GM18909 (cell line): ENCODE results near the gene MVB12B.

Source experiments
- ATAC-seq: cut with Tn5 transposase; IDR thresholded peaks from one replicate; pipeline ENCODE4 v1.9.1; 2021; ENCODE audit warnings: mild to moderate bottlenecking; ENCODE audit not compliant: unreplicated experiment, poor library complexity

Gene MVB12B

DNA sequence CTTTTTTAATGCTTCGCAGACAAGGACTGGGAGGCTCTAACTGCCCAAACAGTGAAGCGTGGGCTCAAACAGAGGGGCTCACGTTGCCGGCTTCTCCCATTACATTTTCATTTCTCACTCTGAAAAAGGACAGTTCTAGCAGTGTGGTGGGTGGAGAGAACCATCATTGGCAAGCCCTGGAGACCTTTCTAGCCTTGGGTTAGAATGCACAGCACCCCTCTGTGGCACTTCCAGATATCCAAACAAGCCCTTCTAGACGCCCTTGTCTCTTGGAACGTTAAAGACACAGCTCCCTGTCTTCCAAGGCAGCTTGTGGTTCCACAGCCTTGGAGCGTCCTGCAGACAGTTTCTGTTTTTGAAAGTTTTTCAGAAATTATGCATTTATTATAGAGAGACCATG is 52.1 kb downstream of the MVB12B start:
- ATAC-seq, result no peak

DNA sequence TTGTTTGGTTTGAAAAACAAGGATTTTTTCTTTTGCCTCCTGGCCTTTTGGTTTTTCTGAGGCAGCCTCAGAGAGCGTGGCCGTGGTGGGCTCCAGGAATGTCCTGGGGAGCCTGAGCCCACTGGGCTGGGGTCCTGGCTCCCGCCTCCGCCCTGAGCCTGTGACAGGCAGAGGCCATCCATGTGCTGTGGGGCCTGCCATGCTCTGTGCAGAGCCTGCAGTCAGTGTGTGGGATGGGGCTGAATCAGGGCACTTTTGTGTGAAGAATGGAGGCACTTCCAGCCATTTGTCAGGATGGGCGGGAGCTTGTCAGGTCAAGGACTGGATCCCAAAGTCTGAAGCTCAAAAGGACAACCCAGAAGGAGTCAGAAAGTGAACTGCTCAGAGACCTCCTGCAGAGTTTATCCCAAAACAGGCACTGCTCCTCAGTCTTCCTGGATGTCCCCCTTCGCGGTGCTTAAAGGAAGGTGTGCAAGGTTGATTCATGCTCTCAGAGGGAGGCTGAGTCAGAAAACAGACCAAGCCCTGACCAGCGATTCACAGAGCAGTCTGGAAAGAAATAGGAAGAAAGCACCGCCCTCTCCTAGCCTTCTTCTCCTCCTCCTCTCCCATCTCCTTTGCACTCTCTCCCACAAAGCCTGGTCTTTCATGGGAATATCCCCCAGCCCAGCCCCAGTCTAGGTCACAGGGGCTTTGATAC is 53.2 kb downstream of the MVB12B start:
- no peak for ATAC-seq

DNA sequence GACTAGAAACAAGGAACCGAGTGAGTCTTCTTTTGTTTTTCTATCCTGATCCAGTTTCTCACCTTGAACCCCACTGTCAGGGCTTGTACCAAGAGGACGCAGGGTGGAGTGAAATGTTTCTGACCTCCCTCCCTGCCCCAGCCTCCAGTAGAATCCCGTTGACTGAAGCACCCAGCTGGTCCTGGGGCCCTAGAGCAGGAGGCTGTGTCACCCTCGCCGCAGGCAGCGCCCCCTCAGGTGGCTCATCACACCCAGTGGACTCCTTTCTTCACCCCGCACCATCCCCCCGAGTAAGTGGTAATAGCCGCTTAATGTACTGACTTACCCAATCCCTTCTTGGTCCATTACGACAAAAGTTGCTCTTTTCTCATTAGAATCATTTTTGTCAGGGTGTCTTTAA is 53.8 kb downstream of the MVB12B start:
- no peak for ATAC-seq

DNA sequence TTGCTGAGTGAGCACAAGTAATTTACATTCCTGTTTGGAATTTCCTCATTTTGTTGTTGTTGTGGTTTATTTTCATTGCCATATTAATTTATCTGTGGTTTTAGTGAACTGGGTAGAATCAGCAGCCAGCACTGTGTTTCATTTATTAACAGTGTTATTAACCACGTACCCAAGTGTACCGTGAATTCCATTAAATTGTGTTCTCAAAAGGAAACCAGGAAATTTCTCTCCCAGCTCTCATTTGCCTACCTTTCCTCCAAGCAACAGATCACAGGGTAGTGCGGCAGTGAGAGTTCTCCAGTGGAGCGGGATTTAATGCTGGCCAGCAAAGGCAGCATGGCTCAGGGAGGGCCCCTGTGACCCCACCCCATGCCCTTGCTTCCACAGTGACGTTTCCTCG is 54.6 kb downstream of the MVB12B start:
- ATAC-seq, result no peak

DNA sequence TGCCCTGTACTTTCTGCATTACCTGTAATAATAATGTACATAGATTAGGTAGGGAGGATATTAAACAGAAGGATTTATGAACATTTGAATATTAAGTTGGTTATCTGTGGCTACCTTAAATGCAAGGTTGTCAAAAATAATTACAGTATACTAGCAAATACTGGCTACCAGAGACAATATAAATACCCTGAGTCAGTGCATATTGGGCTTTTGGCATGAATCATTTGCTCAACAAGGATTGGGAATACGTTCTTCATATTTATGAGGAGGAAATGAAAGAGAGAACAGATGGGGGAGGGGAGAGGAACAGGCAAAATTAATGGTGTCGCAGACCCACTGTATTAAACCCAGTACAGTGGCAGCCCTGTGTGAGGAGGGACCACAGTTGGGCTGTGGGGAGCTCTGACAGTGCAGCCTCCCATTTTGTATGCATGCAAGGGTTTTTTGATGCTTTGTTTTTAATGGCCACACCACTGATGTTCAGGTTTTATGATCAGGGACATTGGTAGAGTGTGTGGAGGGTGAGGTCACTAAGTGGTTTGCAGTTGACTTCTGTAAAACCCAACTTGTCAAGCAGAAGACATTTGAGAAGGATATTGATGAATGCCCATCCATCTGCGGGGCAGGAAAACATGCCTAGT is 56.9 kb downstream of the MVB12B start:
- ATAC-seq, result no peak

DNA sequence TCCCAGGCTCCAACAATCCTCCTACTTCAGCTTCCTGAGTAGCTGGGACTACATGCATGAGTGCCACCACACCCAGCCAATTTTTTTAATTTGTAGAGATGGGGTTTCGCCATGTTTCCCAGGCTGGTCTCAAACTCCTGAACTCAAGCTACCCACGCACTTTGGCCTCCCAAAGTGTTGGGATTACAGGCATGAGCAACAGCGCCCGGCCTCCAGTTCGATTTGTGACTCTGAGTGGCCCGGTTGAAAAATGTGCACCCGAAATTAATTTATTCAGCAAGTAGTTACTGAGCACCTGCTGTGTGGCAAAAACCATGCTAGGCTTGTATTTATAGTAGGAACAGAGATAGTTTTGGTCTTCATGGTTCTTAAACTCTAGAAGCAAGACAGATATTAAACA is 58.3 kb downstream of the MVB12B start:
- no peak for ATAC-seq

DNA sequence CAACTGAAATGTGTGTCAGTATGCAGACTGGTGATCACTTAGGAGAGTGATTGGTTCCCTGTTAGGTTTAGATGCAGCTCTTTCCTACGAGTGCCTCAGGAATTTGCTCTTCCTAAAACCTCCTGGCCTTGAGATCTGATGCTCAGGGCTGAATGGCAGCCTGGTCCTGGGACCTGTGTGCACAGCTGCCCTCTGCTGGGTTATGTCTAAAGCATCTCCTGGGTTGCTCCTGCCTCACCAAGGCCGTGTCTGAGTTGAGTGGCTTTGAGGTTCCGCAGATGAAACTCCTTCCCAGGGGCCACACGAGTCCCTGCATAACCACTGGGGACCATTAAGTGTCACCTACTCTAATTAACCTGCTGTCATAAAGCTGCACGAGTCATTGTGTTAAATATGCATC is 59.5 kb downstream of the MVB12B start:
- no peak for ATAC-seq

DNA sequence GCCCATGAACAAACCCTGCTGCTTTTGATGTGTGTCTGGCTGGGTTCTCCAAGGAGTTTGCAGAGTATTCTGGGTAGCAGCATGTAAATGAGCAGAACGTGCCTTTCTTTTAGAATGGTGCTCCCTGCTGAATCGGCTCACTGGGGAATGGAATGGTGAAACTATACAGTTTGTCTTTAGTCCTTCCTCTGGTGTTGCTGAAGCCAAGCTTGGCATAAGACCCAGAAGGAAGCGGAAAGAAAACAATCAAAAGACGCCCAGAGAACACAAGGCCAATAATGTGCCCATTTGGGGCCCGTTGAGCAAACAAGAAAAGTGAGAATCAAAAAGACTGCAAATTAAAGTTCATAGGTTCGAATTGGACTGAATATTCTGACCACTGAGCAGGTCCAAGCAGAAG is 60.1 kb downstream of the MVB12B start:
- no peak for ATAC-seq

DNA sequence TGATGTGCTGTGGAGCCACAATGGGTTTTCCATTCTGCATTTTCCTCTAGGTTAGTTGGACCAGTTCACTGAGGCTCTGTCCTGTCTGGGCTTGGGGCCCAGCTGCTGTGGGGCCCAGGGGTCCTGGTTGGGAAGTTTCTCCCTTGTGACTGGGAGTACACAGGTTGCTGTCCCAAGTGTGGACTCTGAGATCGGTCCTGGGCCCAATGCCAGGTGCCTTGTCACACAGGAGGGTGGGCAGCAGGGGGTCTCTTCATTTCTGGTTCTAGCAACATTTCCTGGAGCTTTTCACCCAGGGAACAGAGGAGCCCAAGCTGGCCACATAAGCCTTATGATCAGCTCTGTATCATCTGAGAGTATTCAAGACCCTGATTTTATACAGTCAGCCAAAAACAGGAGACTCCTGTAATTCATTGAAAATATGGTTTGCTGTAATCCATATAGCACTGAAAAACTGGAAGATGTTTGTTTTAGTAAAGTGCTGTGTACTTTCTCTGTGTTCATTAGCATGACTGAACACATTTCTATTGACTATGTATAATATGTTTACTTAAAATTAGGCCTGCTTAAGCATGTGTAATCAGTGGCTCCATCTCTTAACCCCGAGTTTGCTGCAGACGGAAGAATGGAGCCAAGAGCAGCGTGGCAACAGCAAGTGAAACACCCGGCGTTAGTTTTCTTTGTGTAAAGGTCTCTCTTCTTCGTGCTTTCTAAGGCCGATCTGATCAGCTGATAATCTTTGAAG is 62.5 kb downstream of the MVB12B start:
- no peak for ATAC-seq

DNA sequence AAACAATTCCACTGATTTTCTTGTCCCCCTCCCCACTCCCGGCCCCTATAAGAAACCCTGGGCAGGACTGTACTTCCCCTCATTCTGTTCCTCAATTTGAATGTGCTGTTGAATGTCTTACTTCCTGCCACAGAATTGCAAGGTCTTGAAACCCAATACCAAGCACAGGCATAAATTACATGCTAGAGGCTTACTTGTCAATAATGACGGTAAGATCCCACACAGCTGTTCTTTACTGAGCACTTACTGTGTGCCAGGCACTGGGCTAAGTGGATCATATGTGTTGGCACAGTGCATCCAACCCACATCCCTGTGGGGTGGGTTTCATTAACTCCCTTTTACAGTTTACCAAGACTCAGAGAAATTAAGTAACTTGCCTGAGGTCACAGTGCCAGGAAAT is 63.4 kb downstream of the MVB12B start:
- ATAC-seq, result no peak

DNA sequence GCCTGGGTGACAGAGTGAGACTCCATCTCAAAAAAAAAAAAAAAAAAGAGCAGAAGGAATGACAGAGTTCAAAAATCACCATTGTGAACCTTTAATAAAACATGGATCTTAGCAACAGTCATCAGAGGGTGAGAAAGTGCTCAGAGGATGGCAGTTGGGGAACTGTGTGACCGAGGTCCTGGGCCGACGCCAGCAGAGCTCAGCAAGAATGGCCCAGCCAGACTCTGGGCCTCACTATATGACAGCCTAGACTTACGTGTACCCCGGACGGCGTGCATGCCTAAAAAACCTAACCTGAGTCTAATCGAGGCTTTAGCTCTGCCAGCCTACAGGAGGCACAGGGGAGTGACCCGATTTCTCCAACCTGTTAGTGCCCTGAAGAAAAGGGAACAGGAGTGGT is 64.3 kb downstream of the MVB12B start:
- ATAC-seq, result no peak

DNA sequence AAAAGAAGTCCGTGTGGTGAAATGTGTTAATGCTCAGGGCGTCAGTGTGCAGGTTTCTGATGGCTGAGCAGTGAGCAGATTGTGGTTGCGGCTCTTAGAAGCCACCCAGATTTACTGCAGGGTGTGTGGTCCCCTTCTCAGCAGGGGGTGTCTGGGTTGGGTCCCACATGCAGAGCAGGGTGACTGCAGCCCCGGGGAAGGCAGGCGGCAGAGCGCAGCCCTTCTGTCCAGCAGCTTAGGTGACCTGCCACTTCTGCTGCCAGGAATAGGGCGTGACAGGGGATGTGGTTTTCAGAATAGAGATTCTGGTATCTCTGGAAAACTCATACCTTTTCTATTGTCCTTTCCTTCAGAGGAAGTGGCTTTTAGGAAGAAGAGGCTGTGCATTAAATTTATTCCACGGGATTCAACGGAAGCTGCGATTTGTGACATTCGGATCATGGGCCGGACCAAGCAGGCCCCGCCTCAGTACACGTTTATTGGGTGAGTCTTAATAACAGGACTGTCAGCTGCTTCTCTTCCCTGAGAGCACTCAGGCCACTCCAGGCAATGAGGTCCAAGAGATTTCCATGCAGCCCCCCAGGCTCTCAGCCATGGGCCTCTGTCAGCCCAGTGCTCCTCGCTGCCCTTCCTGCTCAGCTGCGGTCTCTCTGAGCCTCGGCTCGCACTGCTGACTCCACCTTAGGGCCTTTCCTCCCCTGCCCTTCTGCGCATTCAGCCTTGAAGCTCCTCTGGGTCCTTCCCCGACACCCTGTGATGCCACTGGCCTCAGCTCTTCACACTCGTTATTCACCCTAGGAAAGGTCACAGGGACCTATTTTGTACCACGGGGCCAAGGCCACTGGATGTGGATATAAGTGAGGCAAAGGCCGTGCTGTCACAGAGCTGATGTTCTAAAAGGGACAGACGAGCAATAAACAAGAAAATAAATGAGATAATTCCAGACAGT is 65.4 kb downstream of the MVB12B start:
- ATAC-seq, result no peak

DNA sequence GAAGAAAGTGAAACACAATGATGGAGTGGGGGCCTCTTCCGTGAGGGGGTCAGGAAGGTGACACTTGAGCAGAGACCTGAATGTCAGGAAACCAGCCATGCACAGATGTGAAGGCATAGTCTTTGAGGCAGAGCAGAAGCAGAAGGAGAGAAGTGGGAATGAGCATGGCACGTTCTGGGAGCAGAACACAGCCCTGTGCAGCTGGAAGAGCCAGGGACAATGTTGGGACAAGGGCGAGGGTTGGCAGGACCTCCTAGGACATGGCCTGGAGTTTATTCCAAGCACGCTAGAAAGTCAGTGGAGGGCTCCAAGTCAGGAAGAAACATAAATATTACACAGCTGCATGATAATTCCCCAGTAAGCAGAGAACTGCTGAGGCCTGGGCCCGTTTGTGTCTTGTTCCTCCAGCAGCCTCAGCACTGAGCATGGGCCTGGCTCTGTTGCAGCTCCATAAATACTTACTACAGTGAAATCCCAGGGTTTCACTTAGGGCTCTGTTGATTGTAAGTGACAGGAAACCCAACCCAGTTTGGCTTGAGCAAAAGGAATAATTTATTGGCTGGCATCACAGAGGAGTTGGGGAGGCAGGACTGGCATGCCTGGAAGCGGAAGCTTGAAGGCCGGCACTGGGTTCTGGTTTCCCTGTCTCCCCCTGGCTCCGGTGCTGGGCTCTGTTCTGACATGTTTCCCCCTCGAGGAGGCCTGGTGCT is 66.2 kb downstream of the MVB12B start:
- ATAC-seq, result no peak

DNA sequence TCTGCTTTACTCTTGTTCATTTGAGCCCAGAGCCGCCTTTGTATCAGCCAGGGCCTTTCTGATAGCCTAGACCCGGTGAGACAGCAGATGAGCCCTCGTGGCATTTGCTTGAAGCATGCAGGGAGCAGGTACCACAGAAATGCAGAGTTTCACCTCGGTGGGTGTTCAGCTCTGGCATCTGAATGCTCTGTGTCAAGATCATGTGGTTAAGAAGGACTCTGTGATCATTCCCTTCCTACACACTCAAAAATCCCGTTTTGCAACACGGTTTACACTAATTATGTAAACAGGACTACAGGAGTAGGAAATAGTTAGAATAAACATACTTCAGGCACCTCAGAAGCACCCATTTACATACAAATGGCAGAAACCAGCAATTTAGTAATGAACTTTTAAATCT is 67.2 kb downstream of the MVB12B start:
- ATAC-seq, result no peak

DNA sequence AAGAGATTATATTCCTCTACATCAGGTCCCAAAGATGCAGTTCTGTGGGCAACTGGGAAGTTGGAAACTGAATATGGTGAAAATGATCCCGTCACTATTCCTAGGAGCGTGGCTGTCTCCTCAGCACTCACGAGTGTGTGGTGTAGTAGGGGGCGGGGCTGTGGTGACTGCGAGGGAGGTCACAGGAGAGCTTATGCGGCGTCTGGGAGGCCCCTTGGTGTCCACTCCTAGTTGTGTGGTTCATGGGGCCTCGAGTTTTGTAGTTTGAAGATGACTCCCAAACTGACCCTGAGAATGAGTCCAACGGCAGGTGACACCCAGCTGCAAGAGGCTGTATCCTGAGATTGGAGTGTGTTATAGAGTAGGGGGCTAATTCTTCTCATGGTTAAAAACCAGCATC is 68.2 kb downstream of the MVB12B start:
- ATAC-seq, result no peak

DNA sequence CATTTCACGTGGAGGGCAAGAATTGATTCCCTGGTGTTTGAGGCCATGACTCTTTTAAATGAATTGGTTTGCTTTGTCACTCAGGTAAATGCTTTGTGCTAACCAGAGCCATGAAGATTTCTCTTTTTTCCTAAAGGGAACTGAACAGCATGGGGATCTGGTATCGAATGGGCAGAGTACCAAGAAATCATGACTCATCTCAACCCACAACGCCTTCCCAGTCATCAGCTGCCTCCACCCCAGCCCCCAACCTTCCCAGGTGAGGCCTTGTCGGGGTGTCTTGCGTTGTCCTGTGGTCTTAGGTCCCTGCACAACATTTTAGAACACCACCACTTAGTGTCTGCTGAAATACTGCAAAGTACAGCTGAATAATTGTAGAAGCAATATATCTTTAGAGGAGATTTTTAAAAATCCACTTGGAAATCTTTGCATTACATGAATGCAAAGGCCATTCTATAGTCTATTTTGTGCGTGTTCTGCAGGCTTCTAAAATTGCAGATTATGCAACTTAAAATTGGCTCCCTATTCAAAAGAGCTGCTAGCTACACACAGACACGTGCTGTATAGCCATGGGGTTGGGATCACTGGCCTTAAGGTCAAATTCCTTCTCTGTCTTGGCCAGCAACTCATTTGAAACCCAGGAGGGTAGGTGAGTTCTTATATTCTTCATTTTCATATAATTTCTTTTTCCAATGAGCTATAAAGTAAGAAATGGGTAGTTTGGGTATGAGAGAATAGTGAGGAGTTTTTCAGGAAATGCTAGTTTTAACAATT is 69.0 kb downstream of the MVB12B start:
- no peak for ATAC-seq

DNA sequence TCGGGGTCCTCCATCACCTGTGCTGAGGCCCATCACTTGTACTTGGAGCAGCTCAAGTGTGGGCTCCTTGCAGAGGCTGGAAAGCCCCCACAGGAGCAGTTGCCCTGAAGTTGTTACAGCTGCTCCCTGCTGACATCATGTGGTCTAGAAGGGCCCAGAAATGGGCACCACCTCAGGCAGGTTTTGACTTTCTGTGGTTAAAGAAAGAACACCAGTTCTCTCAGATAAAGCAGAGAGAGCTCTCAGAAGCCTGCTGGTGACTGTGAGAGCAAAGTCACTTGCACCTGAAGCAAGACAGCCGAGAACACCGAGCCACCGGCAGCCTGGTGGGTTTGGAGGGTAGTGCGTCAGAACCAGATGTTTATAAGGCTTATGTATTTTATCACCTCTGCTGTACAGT is 70.4 kb downstream of the MVB12B start:
- peak; percentile 90 for ATAC-seq

DNA sequence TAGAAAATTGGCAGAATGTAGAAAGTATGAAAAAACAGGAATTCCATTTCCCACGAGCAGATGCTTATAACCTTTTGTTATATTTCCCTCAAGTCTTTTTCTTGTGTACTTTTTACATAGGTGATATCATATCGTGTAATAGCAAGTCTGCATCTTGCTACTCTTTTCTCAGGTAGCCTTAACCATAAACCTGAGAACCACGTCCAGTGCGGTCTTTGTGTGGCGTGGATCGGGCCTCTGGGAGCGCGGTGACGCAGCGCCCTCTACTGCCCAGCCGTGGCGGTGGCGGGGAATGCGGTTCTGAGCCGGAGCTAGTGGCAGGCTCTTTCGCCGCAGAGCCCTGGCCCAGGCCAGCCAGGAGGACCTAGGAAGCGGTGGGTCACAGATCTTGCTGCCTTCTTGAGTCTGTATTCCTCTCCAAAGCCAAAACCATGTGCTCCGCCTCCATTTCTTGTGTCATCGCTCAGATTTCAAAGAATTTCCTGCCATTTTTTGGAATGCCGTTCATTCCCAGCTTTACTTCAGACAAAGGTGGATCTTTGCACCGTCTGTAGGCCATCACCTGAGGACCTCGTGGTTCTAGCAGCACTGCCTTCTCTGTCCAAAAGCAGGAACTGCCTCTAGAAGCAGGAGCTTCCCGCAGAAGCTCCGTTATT is 71.9 kb downstream of the MVB12B start:
- ATAC-seq, result no peak

DNA sequence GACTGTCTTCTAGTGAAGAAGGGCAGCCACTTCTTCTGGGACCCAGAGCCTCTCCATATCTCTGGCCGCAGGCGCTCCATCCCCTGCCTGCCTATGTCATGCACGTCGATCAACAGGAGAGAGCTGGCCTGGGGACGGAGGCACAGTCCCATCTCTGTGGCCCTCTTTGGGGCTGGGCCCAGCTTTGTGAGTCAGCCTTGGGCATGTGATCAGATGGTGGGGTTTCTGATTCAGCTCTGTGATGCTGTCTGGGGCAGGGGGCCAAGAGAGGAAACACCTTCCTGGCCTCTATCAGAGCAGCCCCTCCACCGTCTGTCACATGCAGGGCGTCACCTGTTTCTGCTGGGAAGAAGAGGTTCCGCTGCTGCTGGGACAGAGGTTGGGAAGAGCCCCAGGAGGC is 72.6 kb downstream of the MVB12B start:
- no peak for ATAC-seq
